HCT116 (cell line): ENCODE measurements around the gene CHMP4B.

Source experiments
- CTCF ChIP-seq, 3 experiments: fragments of 200-600 bp in 1 of 3; sonication (generic) in 1 of 3; IDR thresholded peaks in 2 of 3; conservative IDR thresholded peaks in 1 of 3; 2 replicates each; pipeline ENCODE4 v1.5.1; 2012 to 2017; ENCODE audit warnings: low read depth in 2 of 3, low read length in 2 of 3, antibody characterized with exemption in 1 of 3, borderline replicate concordance in 1 of 3, control low read depth in 1 of 3, mild to moderate bottlenecking in 1 of 3, mixed read lengths in 1 of 3, mixed run types in 1 of 3, moderate library complexity in 1 of 3; ENCODE audit not compliant: insufficient read depth in 1 of 3
- ELF1 ChIP-seq: IDR thresholded peaks from 2 replicates; pipeline ENCODE4 v1.6.1; 2012; ENCODE audit warnings: low read depth, borderline replicate concordance
- EZH2 ChIP-seq: fragments of 200-600 bp; sonication (generic); IDR thresholded peaks from 2 replicates; pipeline ENCODE4 v1.6.1; 2017; ENCODE audit warnings: antibody characterized with exemption, mixed run types
- EZH2phosphoT487 ChIP-seq: fragments of 200-600 bp; IDR thresholded peaks from 2 replicates; pipeline ENCODE4 v1.6.1; 2018; ENCODE audit warnings: antibody characterized with exemption, borderline replicate concordance

GRCh38 chr20:33846291-33846935 lies 35.3 kb downstream of the CHMP4B start:
- TF ChIP-seq EZH2 (no peak), ELF1 (no peak), EZH2phosphoT487 (no peak), CTCF (IDR thresholded peaks at IDR 0.05 in 2 of 3, conservative IDR thresholded peaks at IDR 0.05 in 1 of 3; ENCODE audit: borderline replicate concordance in 1 of 3, insufficient read depth in 1 of 3, low read depth in 2 of 3, low read length in 2 of 3) (no peak)
